ENCODE measurements around the gene MIS18BP1.
"Not testable (repeated sequence)": the region's sequence is repeated elsewhere in the genome, so short reads cannot be mapped to it uniquely, and the experiment has no call there.

MIS18BP1 gene

DNA sequence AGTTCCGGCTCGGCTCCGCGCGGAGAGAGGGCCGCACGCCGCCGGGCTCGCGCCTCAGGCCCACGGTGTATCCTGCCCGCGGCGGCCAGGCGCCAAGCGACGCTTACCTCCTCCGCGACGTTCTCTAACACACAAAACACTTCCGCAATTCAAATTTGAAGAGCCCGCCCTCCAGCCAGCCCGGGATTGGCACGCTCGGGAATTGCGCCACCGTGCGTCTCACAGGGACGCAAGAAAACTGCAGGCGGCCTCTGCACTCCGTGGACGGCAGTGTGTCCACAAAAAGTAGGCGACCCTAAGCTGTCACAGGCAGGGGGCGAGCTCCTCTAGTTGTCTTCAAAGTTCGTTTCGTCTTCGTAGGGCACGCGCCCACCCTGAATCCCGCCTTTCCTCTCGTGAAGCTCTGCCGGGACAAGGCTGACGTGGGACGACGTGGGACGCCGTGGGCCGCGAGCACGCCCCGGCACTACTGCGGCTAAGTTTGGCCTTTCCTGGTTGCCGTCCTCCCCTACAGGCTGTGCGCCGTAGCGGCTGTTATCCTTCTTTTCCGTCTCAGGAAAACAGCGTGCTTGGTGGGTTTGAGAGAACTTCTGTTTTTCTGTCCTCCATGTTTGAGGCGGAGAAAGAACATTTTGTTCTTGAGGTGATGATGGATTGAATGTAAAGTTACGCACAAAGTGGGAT is at the start of gene MIS18BP1:
MIS18BP1 (minus strand) TSS at position 133 of the 684 bp plus-strand sequence. CDS start 5,916 bp downstream, outside the sequence.
- H3K4me1 Mint-ChIP-seq = peaks cover 32% of the 10 kb centered on the region

DNA sequence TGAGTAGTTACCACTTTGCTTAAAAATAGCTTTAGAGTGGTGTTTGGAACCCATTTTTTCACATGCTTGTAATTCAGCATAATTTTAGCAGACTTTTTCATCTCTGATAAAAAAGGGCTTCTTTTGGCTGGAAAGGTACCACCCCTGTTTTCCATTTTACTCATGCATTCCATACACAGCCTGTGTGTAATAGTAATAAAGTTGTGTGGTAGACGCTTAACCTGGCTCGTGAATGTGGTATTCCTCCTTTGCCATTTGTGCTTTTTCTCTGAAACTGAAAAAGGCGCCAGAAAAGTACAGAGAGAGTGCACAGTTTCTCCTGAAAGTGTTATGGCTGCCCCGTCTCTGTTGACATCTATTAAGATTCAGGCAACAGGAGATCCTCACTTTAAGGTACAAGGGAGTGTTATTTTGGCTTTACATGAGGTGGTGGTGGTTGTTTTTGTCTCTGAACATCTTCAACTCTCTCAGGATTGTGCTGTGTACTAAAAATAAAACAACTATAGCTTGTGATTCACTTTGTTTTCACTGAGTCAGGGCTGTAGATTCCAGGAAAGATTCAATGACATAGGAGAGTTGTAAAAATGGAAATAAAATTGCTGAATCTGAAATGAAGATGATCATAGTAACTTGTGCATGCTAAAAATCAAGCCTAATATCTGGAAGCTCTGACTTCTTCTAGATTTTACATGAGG is 45.6 kb upstream of the MIS18BP1 start:
- no peak for DNase-seq
- H3K27me3 Mint-ChIP-seq = no peaks in the 10 kb centered on the region
- peaks cover 6% of the 10 kb centered on the region for H3K4me1 Mint-ChIP-seq
- no peak overlapping the region for H3K4me3 Mint-ChIP-seq
- CTCF ChIA-PET = no interaction called here
- no peaks in the 10 kb centered on the region for H3K9me3 Mint-ChIP-seq
- no peaks in the 10 kb centered on the region for H3K36me3 Mint-ChIP-seq
- H3K27ac Mint-ChIP-seq = no peak overlapping the region

More for the DNA sequence above, at the start of gene MIS18BP1:
- peak; percentile 97 for DNase-seq
- Mint-ChIP-seq H3K9me3 (peaks cover 11% of the 10 kb centered on the region), H3K4me3 (peak within 1 kb of the TSS; percentile 90), H3K27ac (peak within 1 kb of the TSS; percentile 99), H3K36me3 (peaks cover 25% of the 10 kb centered on the region), H3K27me3 (peaks cover 27% of the 10 kb centered on the region)
- CTCF ChIA-PET = interaction anchor here (0.6 to 2.2 kb wide), 4 partner anchors 23 to 414 kb away, joined by 3 to 7 read pairs (median 4); partner anchors contain the start of genes FANCM, KLHL28 and TOGARAM1

DNA sequence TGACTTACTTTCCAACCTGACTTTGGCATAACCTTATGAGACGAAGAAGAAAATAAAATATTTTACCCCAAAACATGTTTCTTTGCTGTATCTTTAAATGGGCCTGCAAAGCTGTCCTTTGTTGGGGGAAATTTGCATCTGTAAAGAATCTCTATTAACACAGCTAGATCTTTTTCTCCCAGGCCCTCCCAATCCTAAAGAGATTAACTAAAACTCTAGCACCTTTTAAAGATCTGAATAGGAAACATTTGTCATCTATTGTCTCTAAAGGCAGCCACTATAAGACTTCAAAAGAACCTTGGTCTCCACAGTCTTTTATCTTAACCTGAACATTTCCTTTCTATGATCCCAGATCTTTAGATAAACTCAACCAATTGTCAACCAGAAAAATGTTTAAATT is 41.8 kb upstream of the MIS18BP1 start:
- H3K4me3 Mint-ChIP-seq, H3K27ac Mint-ChIP-seq, H3K9me3 Mint-ChIP-seq, CTCF ChIA-PET, H3K27me3 Mint-ChIP-seq, DNase-seq, H3K4me1 Mint-ChIP-seq, H3K36me3 Mint-ChIP-seq: not testable (repeated sequence)

DNA sequence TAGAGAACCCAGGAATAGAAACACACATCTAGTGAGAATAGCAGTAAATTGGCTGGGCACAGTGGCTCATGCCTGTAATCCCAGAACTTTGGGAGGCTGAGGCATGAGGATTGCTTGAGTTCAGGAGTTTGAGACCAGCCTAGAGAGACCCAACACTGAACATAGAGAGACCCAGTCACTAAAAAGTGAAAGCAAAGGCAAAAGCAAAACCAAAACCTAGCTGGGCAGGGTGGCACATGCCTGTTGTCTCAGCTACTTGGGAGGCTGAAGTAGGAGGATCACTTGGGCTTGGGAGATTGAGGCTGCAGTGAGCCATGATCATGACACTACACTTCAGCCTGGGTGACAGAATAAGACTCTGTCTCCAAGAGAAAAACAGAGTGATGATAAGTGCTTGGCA is 37.5 kb upstream of the MIS18BP1 start:
- Mint-ChIP-seq H3K4me3 (no peak overlapping the region), H3K4me1 (peaks cover 9% of the 10 kb centered on the region), H3K36me3 (no peaks in the 10 kb centered on the region), H3K9me3 (no peaks in the 10 kb centered on the region), H3K27ac (no peak overlapping the region), H3K27me3 (no peaks in the 10 kb centered on the region)
- DNase-seq = no peak
- CTCF ChIA-PET = interaction anchor here (0.6 to 1.0 kb wide), 2 partner anchors 22 to 50 kb away, joined by 3 to 5 read pairs; no protein-coding TSS in a partner anchor

DNA sequence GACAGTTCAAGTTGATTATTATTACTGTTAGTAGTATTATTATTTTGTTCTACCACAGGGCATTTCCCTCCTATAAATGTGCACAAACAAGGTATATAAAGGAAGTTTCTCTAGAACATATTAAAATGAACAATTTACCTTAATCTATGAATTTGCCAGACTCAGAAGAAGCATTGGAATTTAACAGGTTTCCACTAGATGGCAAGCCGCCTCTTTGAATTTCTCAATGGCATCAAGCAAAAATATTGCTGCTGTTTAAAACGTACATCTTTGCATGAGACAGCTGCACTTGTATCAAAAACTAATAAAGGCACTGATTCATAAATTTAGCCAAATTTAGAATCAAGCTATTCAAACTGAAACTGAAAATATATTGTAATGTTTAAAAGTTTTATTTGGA is 34.6 kb upstream of the MIS18BP1 start:
- Mint-ChIP-seq H3K36me3 (no peaks in the 10 kb centered on the region), H3K9me3 (no peaks in the 10 kb centered on the region), H3K4me3 (no peak overlapping the region), H3K4me1 (peaks cover 4% of the 10 kb centered on the region), H3K27me3 (no peaks in the 10 kb centered on the region), H3K27ac (no peak overlapping the region)
- CTCF ChIA-PET = no interaction called here
- DNase-seq = no peak

DNA sequence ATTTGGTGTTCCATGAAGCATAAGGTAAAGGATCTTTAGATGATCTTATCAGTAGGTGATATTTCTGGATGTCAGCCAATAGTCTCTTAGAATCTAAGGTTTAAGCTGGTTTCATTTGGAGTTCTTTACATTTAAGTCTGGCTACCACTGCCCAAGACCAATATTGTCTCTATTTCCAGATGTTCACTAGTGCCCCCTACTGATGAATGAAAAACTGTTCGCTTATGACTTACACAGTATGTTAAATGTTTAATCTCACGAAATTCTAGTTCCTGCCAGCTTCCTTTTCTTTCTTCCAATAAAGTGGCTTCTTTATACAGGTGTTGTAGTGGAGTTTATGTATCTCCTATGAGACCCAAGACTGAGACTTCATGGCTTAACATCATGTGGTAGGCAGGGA is 31.8 kb upstream of the MIS18BP1 start:
- no peak for DNase-seq
- Mint-ChIP-seq H3K4me1 (no peaks in the 10 kb centered on the region), H3K27ac (no peak overlapping the region), H3K4me3 (no peak overlapping the region), H3K9me3 (peaks cover 12% of the 10 kb centered on the region), H3K36me3 (no peaks in the 10 kb centered on the region), H3K27me3 (no peaks in the 10 kb centered on the region)
- CTCF ChIA-PET = interaction anchor here (1.1 kb wide), 1 partner anchor 12 kb away, joined by 4 read pairs; no protein-coding TSS in a partner anchor

DNA sequence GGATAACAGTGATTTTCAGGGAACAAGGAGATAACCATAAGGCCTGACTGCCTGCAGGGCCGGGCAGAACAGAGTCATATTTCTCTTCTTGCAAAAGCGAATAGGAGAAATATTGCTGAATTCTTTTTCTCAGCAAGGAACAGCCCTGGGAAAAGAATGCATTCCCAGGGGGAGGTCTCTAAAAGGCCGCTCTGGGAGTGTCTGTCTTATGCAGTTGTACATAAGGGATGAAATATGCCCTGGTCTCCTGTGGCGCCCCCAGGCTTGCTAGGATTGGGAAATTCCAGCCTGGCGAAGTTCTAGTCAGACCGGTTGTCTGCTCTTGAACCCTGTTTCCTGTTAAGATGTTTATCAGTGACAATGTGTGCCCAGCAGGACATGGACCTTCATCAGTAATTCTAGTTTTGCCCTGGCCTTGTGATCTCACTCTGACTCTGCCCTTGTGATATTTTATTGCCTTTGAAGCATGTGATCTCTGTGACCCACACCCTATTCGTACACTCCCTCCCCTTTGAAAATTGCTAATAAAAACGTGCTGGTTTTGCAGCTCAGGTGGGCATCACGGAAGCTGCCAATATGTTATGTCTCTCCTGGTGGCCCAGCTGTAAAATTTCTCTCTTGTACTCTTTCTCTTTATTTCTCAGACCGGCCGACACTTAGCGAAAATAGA is 28.9 kb upstream of the MIS18BP1 start:
- H3K9me3 Mint-ChIP-seq = peaks cover 12% of the 10 kb centered on the region
- H3K36me3 Mint-ChIP-seq, H3K4me1 Mint-ChIP-seq, H3K4me3 Mint-ChIP-seq, CTCF ChIA-PET, H3K27ac Mint-ChIP-seq, DNase-seq, H3K27me3 Mint-ChIP-seq: not testable (repeated sequence)

DNA sequence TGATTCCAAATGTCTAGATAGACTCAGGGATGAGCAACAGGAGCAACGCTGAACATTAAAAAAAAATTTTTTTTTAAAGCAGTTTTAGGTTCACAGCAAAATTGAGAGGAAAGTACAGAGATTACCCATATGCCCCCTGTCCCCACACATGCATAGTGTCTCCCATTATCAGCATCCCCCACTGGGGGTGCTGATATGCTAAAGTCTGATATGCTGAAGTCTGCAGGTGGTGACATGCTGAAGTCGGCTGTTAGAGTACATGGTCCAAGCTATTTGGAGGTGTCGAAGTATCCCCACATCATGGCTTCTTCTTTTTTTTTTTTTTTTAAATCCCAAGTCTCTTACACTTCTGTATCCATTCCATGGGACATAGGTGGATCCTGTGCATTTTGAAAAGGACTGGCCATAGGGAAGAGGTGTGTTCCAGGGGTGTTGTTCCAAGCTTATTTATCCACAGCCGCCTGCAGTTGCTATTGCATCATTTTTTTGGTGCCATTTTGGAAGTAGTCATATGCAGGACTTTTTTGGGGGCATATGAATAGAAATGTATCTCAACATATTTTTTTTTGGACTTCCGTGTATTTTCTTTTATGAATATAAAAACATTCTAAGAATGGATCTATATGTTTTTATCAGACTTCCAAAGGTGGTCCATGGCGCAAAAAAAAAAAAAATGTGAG is 19.0 kb upstream of the MIS18BP1 start:
- CTCF ChIA-PET = interaction anchor here (1.4 kb wide), 1 partner anchor 12 kb away, joined by 4 read pairs; no protein-coding TSS in a partner anchor
- H3K9me3 Mint-ChIP-seq = no peaks in the 10 kb centered on the region

DNA sequence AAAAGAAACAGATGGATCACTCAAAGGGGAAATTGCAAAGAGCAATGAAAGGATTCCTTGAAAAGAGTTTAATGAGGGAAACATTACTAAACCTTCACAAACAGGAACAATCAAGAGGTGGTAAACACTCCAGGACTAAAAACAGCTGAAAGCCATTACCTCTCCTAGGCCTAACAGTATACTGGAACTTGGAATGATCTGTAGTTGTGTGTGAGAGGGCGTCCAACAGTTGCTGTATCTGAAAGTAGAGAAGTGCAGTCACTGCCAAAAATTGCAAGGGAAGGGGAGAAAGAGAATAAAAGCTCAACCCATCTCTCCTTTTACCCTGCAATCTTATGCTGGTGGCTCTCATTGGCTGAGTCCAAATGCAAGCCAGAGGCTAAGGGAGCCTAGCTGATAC is 17.0 kb upstream of the MIS18BP1 start:
- no peaks in the 10 kb centered on the region for H3K9me3 Mint-ChIP-seq
- H3K27me3 Mint-ChIP-seq = peaks cover 9% of the 10 kb centered on the region
- no peaks in the 10 kb centered on the region for H3K36me3 Mint-ChIP-seq
- H3K4me1 Mint-ChIP-seq = no peaks in the 10 kb centered on the region
- H3K27ac Mint-ChIP-seq = no peak overlapping the region
- CTCF ChIA-PET = no interaction called here
- no peak for DNase-seq
- H3K4me3 Mint-ChIP-seq = no peak overlapping the region

More for the DNA sequence above, 19.0 kb upstream of the MIS18BP1 start:
- Mint-ChIP-seq H3K27ac (no peak overlapping the region), H3K36me3 (no peaks in the 10 kb centered on the region), H3K27me3 (peaks cover 13% of the 10 kb centered on the region), H3K4me1 (no peaks in the 10 kb centered on the region), H3K4me3 (no peak overlapping the region)
- DNase-seq = no peak

DNA sequence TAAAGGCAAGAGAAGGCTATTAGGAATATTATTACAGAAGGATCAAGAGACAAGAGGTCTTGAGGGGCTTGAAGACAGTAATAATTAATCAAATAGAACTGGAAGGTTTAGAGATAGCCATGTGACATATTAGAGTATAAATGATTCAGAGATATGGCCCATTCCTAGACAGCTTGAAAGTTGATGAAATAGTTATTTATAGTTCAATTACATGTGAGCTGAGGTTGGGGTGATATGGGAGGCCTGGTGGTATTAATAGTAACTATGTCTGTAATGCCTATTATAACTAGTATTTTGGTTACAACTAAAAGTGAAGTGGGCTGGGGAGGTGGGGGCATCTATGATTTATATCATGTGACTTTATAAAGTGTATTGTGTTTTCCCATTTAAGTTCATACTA is 14.1 kb upstream of the MIS18BP1 start:
- Mint-ChIP-seq H3K27me3 (peaks cover 19% of the 10 kb centered on the region), H3K4me3 (no peak overlapping the region), H3K36me3 (no peaks in the 10 kb centered on the region), H3K27ac (no peak overlapping the region), H3K4me1 (no peaks in the 10 kb centered on the region), H3K9me3 (no peaks in the 10 kb centered on the region)
- DNase-seq = no peak
- CTCF ChIA-PET = interaction anchor here (0.6 to 1.3 kb wide), 2 partner anchors 131 to 353 kb away, joined by 3 read pairs; partner anchors contain the start of gene FANCM

DNA sequence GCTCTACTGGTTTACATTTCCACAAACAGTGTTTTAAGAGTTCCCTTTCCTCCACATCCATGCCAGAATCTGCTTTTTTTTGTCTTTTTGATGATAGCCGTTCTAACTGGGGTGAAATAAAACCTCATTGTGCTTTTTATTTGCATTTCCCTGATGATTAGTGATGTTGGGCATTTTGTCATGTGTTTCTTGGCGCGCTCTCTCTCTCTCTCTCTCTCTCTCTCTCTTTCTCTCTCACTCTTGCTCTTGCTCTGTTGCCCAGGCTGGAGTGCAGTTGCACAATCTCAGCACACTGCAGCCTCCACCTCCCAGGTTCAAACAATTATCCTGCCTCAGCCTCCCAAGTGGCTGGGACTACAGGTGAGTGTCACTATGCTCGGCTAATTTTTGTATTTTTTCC is 9.6 kb upstream of the MIS18BP1 start:
- DNase-seq = no peak
- CTCF ChIA-PET = no interaction called here
- H3K27me3 Mint-ChIP-seq = peaks cover 25% of the 10 kb centered on the region
- no peaks in the 10 kb centered on the region for H3K4me1 Mint-ChIP-seq
- H3K27ac Mint-ChIP-seq = no peak overlapping the region
- H3K9me3 Mint-ChIP-seq = peaks cover 22% of the 10 kb centered on the region
- H3K4me3 Mint-ChIP-seq = no peak overlapping the region
- H3K36me3 Mint-ChIP-seq = peaks cover 11% of the 10 kb centered on the region

DNA sequence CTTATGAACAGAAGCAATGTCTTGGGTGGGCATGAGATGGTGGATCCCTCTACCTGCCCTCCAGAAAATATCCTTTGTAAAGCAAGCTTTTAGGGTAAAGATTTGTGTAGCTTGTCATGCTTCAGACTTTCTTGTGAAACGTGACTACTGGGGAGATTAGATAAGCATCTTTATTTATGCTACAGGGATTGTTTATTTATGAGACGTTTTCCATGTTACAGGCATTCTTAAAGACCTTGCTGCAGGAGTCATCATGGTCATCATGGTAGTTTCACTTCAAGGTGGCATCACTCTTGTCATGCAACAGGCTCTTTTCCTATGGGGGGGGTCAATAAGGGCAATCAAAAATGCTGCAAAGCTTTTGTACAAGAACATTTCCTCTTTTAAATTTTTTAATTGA is 8.2 kb upstream of the MIS18BP1 start:
- CTCF ChIA-PET = no interaction called here

DNA sequence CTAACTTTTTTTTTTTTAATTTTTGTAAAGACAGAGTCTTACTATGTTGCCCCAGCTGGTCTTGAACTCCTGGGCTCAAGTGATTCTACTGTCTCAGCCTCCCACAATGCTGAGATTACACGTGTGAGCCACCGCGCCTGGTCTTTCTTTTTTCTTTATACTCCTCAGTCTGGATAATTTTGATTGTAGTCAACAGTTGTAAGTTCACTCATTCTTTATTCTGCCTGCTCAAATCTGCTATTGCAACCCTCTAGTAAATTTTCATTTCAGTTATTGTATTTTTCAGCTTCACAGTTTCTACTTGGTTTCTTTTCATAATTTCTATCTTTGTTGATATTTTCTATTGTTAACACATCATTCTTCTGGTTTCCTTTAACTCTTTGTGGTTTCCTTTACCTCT is 5.8 kb upstream of the MIS18BP1 start:
- peaks cover 43% of the 10 kb centered on the region for H3K27me3 Mint-ChIP-seq
- H3K9me3 Mint-ChIP-seq = peaks cover 28% of the 10 kb centered on the region
- no peak overlapping the region for H3K4me3 Mint-ChIP-seq
- CTCF ChIA-PET = no interaction called here
- H3K4me1 Mint-ChIP-seq = peaks cover 5% of the 10 kb centered on the region
- H3K27ac Mint-ChIP-seq = no peak overlapping the region
- no peak for DNase-seq
- peaks cover 17% of the 10 kb centered on the region for H3K36me3 Mint-ChIP-seq

More for the DNA sequence above, 8.2 kb upstream of the MIS18BP1 start:
- Mint-ChIP-seq H3K9me3 (peaks cover 28% of the 10 kb centered on the region), H3K27ac (no peak overlapping the region), H3K27me3 (peaks cover 36% of the 10 kb centered on the region), H3K4me3 (no peak overlapping the region), H3K4me1 (no peaks in the 10 kb centered on the region), H3K36me3 (peaks cover 13% of the 10 kb centered on the region)
- no peak for DNase-seq

DNA sequence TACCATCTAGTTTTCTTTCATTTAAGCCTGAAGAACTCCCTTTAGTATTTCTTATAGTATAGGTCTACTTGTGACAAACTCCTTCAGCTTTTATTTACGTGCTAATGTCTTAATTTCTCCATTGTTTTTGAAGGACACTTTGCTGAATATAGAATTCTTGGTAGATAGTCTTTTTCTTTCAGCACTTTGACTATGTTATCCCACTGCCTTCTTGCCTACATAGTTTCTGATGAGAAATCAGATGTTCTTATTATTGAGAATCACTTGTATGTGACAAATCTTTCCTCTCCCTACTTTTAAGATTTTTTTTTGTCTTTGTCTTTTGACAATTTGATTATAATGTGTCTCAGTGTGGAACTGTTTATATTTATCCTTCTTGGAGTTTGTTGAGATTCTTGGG is 5.1 kb upstream of the MIS18BP1 start:
- Mint-ChIP-seq H3K27ac (no peak overlapping the region), H3K4me3 (no peak overlapping the region), H3K4me1 (peaks cover 10% of the 10 kb centered on the region), H3K36me3 (peaks cover 19% of the 10 kb centered on the region), H3K27me3 (peaks cover 45% of the 10 kb centered on the region), H3K9me3 (peaks cover 28% of the 10 kb centered on the region)
- CTCF ChIA-PET = no interaction called here
- no peak for DNase-seq
